PC-9 (cell line): ENCODE results near the gene H6PD.

ENCODE experiments used
- EZH2 ChIP-seq: fragments of 200-600 bp; sonication (generic); IDR thresholded peaks from 2 replicates; pipeline ENCODE4 v1.8.0; 2017; ENCODE audit warnings: antibody characterized with exemption, low read depth
- TF ChIP-seq, protein P1 (sequence below): fragments of 200-600 bp; sonication (generic); conservative IDR thresholded peaks from 2 replicates; pipeline ENCODE4 v1.6.1; 2017; ENCODE audit warnings: mixed run types, antibody characterized with exemption, mild to moderate bottlenecking, moderate library complexity

GRCh38 chr1:9211291-9211811, 23.2 kb upstream of the H6PD start:
- TF ChIP-seq, protein P1, sequence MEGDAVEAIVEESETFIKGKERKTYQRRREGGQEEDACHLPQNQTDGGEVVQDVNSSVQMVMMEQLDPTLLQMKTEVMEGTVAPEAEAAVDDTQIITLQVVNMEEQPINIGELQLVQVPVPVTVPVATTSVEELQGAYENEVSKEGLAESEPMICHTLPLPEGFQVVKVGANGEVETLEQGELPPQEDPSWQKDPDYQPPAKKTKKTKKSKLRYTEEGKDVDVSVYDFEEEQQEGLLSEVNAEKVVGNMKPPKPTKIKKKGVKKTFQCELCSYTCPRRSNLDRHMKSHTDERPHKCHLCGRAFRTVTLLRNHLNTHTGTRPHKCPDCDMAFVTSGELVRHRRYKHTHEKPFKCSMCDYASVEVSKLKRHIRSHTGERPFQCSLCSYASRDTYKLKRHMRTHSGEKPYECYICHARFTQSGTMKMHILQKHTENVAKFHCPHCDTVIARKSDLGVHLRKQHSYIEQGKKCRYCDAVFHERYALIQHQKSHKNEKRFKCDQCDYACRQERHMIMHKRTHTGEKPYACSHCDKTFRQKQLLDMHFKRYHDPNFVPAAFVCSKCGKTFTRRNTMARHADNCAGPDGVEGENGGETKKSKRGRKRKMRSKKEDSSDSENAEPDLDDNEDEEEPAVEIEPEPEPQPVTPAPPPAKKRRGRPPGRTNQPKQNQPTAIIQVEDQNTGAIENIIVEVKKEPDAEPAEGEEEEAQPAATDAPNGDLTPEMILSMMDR: no peak
- no peak for TF ChIP-seq EZH2
